ENCODE data around the gene MED27. TPM values are rescaled to one million over a fixed set of nuclear protein-coding genes. Genes with fewer than 3 reads are reported as not detected.
A peak's percentile ranks its signal among the peaks of the same experiment; 100 is the strongest.

Gene MED27
- total and polyA plus RNA-seq, 10 of the 15 experiments (the other 5 are each of a cell fraction or from before 2014, with no cell fraction given): 20.3 to 50.3 (median 35.5) TPM

DNA sequence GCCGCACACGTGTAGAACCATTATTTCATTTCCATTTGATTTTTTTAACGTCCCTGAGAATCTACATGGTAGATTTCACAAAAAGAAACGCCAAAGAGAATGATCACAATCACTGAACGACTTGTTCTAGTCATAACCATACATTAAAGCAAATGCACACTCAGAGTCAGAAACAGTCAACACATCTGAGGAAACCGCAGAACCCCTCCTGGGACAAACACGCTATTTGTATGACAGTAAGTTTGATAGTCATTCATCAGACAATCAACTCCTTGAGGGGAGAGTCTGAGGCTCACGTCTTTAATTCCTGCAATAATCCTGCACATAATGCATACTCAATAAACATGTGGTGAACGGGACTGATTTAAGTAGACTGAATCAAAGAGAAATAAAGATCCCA, 129.2 kb downstream of the MED27 start (continued):
- TF ChIP-seq, protein P1, sequence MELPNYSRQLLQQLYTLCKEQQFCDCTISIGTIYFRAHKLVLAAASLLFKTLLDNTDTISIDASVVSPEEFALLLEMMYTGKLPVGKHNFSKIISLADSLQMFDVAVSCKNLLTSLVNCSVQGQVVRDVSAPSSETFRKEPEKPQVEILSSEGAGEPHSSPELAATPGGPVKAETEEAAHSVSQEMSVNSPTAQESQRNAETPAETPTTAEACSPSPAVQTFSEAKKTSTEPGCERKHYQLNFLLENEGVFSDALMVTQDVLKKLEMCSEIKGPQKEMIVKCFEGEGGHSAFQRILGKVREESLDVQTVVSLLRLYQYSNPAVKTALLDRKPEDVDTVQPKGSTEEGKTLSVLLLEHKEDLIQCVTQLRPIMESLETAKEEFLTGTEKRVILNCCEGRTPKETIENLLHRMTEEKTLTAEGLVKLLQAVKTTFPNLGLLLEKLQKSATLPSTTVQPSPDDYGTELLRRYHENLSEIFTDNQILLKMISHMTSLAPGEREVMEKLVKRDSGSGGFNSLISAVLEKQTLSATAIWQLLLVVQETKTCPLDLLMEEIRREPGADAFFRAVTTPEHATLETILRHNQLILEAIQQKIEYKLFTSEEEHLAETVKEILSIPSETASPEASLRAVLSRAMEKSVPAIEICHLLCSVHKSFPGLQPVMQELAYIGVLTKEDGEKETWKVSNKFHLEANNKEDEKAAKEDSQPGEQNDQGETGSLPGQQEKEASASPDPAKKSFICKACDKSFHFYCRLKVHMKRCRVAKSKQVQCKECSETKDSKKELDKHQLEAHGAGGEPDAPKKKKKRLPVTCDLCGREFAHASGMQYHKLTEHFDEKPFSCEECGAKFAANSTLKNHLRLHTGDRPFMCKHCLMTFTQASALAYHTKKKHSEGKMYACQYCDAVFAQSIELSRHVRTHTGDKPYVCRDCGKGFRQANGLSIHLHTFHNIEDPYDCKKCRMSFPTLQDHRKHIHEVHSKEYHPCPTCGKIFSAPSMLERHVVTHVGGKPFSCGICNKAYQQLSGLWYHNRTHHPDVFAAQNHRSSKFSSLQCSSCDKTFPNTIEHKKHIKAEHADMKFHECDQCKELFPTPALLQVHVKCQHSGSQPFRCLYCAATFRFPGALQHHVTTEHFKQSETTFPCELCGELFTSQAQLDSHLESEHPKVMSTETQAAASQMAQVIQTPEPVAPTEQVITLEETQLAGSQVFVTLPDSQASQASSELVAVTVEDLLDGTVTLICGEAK (IDR thresholded peaks at IDR 0.05; ENCODE audit: borderline replicate concordance): no peak
- no peak for TF ChIP-seq BMI1 (IDR thresholded peaks at IDR 0.05; ENCODE audit: borderline replicate concordance)
- TF ChIP-seq ZBED1 (IDR thresholded peaks at IDR 0.05; ENCODE audit: borderline replicate concordance): 0 out of 2 replicates have a peak, but pooled peaks have one; percentile 51
- TF ChIP-seq, protein P2, sequence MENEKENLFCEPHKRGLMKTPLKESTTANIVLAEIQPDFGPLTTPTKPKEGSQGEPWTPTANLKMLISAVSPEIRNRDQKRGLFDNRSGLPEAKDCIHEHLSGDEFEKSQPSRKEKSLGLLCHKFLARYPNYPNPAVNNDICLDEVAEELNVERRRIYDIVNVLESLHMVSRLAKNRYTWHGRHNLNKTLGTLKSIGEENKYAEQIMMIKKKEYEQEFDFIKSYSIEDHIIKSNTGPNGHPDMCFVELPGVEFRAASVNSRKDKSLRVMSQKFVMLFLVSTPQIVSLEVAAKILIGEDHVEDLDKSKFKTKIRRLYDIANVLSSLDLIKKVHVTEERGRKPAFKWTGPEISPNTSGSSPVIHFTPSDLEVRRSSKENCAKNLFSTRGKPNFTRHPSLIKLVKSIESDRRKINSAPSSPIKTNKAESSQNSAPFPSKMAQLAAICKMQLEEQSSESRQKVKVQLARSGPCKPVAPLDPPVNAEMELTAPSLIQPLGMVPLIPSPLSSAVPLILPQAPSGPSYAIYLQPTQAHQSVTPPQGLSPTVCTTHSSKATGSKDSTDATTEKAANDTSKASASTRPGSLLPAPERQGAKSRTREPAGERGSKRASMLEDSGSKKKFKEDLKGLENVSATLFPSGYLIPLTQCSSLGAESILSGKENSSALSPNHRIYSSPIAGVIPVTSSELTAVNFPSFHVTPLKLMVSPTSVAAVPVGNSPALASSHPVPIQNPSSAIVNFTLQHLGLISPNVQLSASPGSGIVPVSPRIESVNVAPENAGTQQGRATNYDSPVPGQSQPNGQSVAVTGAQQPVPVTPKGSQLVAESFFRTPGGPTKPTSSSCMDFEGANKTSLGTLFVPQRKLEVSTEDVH (IDR thresholded peaks at IDR 0.05; ENCODE audit: low read depth, partially characterized antibody): no peak
- TF ChIP-seq RCOR1 (conservative IDR thresholded peaks at IDR 0.05; ENCODE audit: low read depth, low read length): no peak
- TF ChIP-seq, protein P3, sequence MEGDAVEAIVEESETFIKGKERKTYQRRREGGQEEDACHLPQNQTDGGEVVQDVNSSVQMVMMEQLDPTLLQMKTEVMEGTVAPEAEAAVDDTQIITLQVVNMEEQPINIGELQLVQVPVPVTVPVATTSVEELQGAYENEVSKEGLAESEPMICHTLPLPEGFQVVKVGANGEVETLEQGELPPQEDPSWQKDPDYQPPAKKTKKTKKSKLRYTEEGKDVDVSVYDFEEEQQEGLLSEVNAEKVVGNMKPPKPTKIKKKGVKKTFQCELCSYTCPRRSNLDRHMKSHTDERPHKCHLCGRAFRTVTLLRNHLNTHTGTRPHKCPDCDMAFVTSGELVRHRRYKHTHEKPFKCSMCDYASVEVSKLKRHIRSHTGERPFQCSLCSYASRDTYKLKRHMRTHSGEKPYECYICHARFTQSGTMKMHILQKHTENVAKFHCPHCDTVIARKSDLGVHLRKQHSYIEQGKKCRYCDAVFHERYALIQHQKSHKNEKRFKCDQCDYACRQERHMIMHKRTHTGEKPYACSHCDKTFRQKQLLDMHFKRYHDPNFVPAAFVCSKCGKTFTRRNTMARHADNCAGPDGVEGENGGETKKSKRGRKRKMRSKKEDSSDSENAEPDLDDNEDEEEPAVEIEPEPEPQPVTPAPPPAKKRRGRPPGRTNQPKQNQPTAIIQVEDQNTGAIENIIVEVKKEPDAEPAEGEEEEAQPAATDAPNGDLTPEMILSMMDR (IDR thresholded peaks at IDR 0.05 in 2 of 3, conservative IDR thresholded peaks at IDR 0.05 in 1 of 3; ENCODE audit: control insufficient read depth in 2 of 3, extremely low read depth in 1 of 3, insufficient read depth in 1 of 3, low read depth in 3 of 3, low read length in 3 of 3): no peak
- no peak for TF ChIP-seq FOS (IDR thresholded peaks at IDR 0.05; ENCODE audit: borderline replicate concordance, extremely low read depth, insufficient read length)
- TF ChIP-seq SRF (IDR thresholded peaks at IDR 0.05; ENCODE audit: low read depth in 2 of 2, low read length in 2 of 2): 0 out of 4 replicates have a peak, but pooled peaks of 1 of the 2 experiments have one; percentile 51
- TF ChIP-seq HDAC6 (IDR thresholded peaks at IDR 0.05; ENCODE audit: unreplicated experiment): no peak
- no peak for TF ChIP-seq STAT1 (conservative IDR thresholded peaks at IDR 0.05)
- peak; percentile 37; the same call in 1 of the 2 replicates for TF ChIP-seq BCL11A (IDR thresholded peaks at IDR 0.05; ENCODE audit: low read depth, low read length)
- peak; percentile 53; the same call in 1 of the 2 replicates for TF ChIP-seq NFIC (IDR thresholded peaks at IDR 0.05; ENCODE audit: low read depth, low read length)
- TF ChIP-seq, protein P4, sequence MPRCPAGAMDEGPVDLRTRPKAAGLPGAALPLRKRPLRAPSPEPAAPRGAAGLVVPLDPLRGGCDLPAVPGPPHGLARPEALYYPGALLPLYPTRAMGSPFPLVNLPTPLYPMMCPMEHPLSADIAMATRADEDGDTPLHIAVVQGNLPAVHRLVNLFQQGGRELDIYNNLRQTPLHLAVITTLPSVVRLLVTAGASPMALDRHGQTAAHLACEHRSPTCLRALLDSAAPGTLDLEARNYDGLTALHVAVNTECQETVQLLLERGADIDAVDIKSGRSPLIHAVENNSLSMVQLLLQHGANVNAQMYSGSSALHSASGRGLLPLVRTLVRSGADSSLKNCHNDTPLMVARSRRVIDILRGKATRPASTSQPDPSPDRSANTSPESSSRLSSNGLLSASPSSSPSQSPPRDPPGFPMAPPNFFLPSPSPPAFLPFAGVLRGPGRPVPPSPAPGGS (IDR thresholded peaks at IDR 0.05; ENCODE audit: borderline replicate concordance, insufficient read depth, low read depth, low read length, poor library complexity, severe bottlenecking): peak; percentile 43
- TF ChIP-seq NR2F1 (conservative IDR thresholded peaks at IDR 0.05): no peak
- TF ChIP-seq POLR2AphosphoS2 (IDR thresholded peaks at IDR 0.05; ENCODE audit: low read depth, low read length): no peak
- TF ChIP-seq ZZZ3 (IDR thresholded peaks at IDR 0.05; ENCODE audit: control insufficient read depth, insufficient read length, low read depth): no peak
- no peak for TF ChIP-seq ZNF622 (IDR thresholded peaks at IDR 0.05)
- TF ChIP-seq JUND (IDR thresholded peaks at IDR 0.05; ENCODE audit: low read depth, low read length): no peak
